ENCODE measurements around the gene UBB.

- no peak for TF ChIP-seq TAF1 (IDR thresholded peaks at IDR 0.05; ENCODE audit: borderline replicate concordance, insufficient read depth, low read length)
- TF ChIP-seq REST (IDR thresholded peaks at IDR 0.05; ENCODE audit: insufficient read depth in 1 of 2, low read depth in 2 of 2, low read length in 2 of 2), result no peak; a peak in 1 of 4 replicates
- TF ChIP-seq POLR2AphosphoS5 (IDR thresholded peaks at IDR 0.05; ENCODE audit: low read depth, low read length), result no peak
Observed at GRCh38 chr17:16418685-16419068, 37.8 kb downstream of the UBB start.
